HepG2 (cell line): ENCODE results near the gene IKZF3. TPM values are rescaled to one million over a fixed set of nuclear protein-coding genes. Genes with fewer than 3 reads are reported as not detected.
"Not testable (repeated sequence)": the region's sequence is repeated elsewhere in the genome, so short reads cannot be mapped to it uniquely, and the experiment has no call there.

Experiments used
- ATAC-seq: fragments of 200-7000 bp; cut with Tn5 transposase; 3 replicates; pipeline ENCODE4 v1.9.1; 2020; ENCODE audit warnings: mild to moderate bottlenecking, moderate library complexity
- BruUV-seq: library from RNA; stranded (reverse); fragments of 400-500 nt; replicated peaks from 2 replicates; lab custom pipeline; 2021; lab: Mats Ljungman, UMichigan
- CTCF ChIA-PET: fragments of 300-600 bp; formaldehyde crosslinking; extraction: SDS; loops from one replicate; lab custom pipeline; 2021; ENCODE audit warnings: low total read pairs, inconsistent platforms, low intra/inter-chr PET ratio; lab: Yijun Ruan, JAX
- POLR2A ChIA-PET: fragments of 350-600 bp; sonication (Branson Sonifier 250); formaldehyde crosslinking; loops from one replicate; lab custom pipeline; 2020; ENCODE audit warnings: antibody characterized with exemption, inconsistent platforms; lab: Yijun Ruan, JAX
- DNase-seq: peaks from one replicate; pipeline ENCODE4 v3.0.0-alpha.2; 2015; ENCODE audit warnings: low spot score
- FAIRE-seq: peaks from 3 replicates; lab custom pipeline; 2011; peaks lifted over from hg19 to GRCh38; lab: Jason Lieb, UNC
- H2AFZ ChIP-seq: one replicate; pipeline ENCODE4 v1.6.1; 2011; ENCODE audit warnings: low read length, inconsistent platforms
- H3K27ac ChIP-seq: fragments of 300-600 bp; 3 replicates; pipeline ENCODE4 v1.8.0; 2011; ENCODE audit warnings: mixed run types, mild to moderate bottlenecking, mixed read lengths, low read length, inconsistent platforms; ENCODE audit not compliant: insufficient read depth; ENCODE audit errors: extremely low read length
- H3K27me3 ChIP-seq, 2 experiments: fragments of 200-600 bp in 1 of 2; 2 replicates in 1 of 2; 3 replicates in 1 of 2; pipeline versions ENCODE4 v1.6.0 to v1.8.0; 2011; ENCODE audit warnings: low read length in 2 of 2, mild to moderate bottlenecking in 2 of 2, moderate library complexity in 2 of 2, inconsistent platforms in 1 of 2; ENCODE audit not compliant: insufficient read depth in 2 of 2, control insufficient read depth in 1 of 2
- H3K36me3 ChIP-seq, 2 experiments: fragments of 200-600 bp in 1 of 2; replicated peaks in 1 of 2; 2 replicates in 1 of 2; 3 replicates in 1 of 2; pipeline versions ENCODE4 v1.5.1 to v1.8.0; 2011; ENCODE audit warnings: low read length in 2 of 2, inconsistent platforms in 1 of 2; ENCODE audit not compliant: insufficient read depth in 2 of 2, control insufficient read depth in 1 of 2
- H3K4me1 ChIP-seq: 2 replicates; pipeline ENCODE4 v1.5.1; 2012; ENCODE audit warnings: low read length, inconsistent platforms; ENCODE audit not compliant: insufficient read depth
- H3K4me2 ChIP-seq: 2 replicates; pipeline ENCODE4 v1.6.0; 2011; ENCODE audit warnings: low read depth, low read length, inconsistent platforms
- H3K4me3 ChIP-seq, 3 experiments: fragments of 200-600 bp in 1 of 3; sonication (generic), shearing (Covaris generic) in 1 of 3; replicated peaks in 1 of 3; 2 replicates each; pipeline ENCODE4 v1.5.1; 2011 to 2016; ENCODE audit warnings: low read length in 3 of 3, inconsistent platforms in 2 of 3, low read depth in 2 of 3, mild to moderate bottlenecking in 2 of 3, control low read depth in 1 of 3, mixed read lengths in 1 of 3; ENCODE audit not compliant: insufficient read depth in 1 of 3
- H3K79me2 ChIP-seq: one replicate; pipeline ENCODE4 v1.6.1; 2011; ENCODE audit warnings: low read length, inconsistent platforms; ENCODE audit not compliant: insufficient read depth
- H3K9ac ChIP-seq: 2 replicates; pipeline ENCODE4 v1.6.0; 2011; ENCODE audit warnings: mild to moderate bottlenecking, low read depth, low read length, inconsistent platforms; ENCODE audit not compliant: insufficient read depth
- H3K9me3 ChIP-seq: 2 replicates; pipeline ENCODE4 v1.5.1; 2012; ENCODE audit warnings: mild to moderate bottlenecking, low read length
- H4K20me1 ChIP-seq: 2 replicates; pipeline ENCODE4 v1.6.0; 2011; ENCODE audit warnings: inconsistent platforms, mild to moderate bottlenecking, low read length, moderate library complexity; ENCODE audit not compliant: insufficient read depth
- HBP1 ChIP-seq: IDR thresholded peaks from 2 replicates; pipeline ENCODE4 v1.6.1; 2016; ENCODE audit warnings: low read depth, control low read depth
- REL ChIP-seq: sonication (generic); formaldehyde crosslinking; conservative IDR thresholded peaks from 2 replicates; pipeline ENCODE4 v1.8.0; 2022; ENCODE audit warnings: mild to moderate bottlenecking, missing genetic modification reagents, moderate library complexity
- ZBTB33 ChIP-seq: sonication (generic); formaldehyde crosslinking; IDR thresholded peaks from 2 replicates; pipeline ENCODE4 v1.4.0; 2020; ENCODE audit warnings: missing genetic modification reagents
- ZNF337 ChIP-seq: sonication (generic); formaldehyde crosslinking; IDR thresholded peaks from 2 replicates; pipeline ENCODE4 v1.5.1; 2020; ENCODE audit warnings: missing genetic modification reagents, low read depth, mild to moderate bottlenecking, borderline replicate concordance
- ZNF460 ChIP-seq: sonication (generic); formaldehyde crosslinking; IDR thresholded peaks from 2 replicates; pipeline ENCODE4 v1.5.1; 2020; ENCODE audit warnings: missing genetic modification reagents, mild to moderate bottlenecking, borderline replicate concordance
- WGBS: methylation state at CpG from one replicate; pipeline ENCODE4 v1.1.6; 2017; ENCODE audit warnings: low lambda C conversion rate; 5-methylcytosine and 5-hydroxymethylcytosine counted together
- in situ Hi-C: cut with HindIII; loops from 2 replicates; pipeline ENCODE4 v1.10.0; 2017; ENCODE audit warnings: low pct_unique_long_range_greater_than_20kb; ENCODE audit not compliant: extremely low pct_ligation_motif_present
- intact Hi-C: fragments of 100-400 bp; cut with micrococcal nuclease; formaldehyde crosslinking; loops from one replicate; pipeline ENCODE4 v1.10.0; 2022; ENCODE audit not compliant: unreplicated experiment
- polyA plus RNA-seq, 8 experiments: library from polyadenylated mRNA; depleted of rRNA in 3 of 8; stranded (reverse) in 7 of 8; unstranded in 1 of 8; fragments of >200 nt; fragmentation: Illumina TruSeq in 4 of 8; extraction: Trizol in 4 of 8; gene quantifications; 2 replicates each; pipeline versions ENCODE4 v1.2.1 to v1.2.3, GENCODE V29; 2011 to 2016; ENCODE audit warnings: low read depth in 4 of 8, missing spikeins in 1 of 8, mixed read lengths in 1 of 8; ENCODE audit not compliant: insufficient read depth in 1 of 8
- total RNA-seq, 5 experiments: library from RNA; depleted of rRNA; stranded (reverse); fragments of >200 nt; fragmentation: Illumina TruSeq; extraction: Trizol; gene quantifications; 2 replicates each; pipeline ENCODE4 v1.2.3, GENCODE V29; 2016; ENCODE audit warnings: low read depth in 1 of 5
- TF ChIP-seq, protein P1 (sequence below): sonication (generic); formaldehyde crosslinking; IDR thresholded peaks from 2 replicates; pipeline ENCODE4 v1.5.0; 2020; ENCODE audit warnings: mild to moderate bottlenecking, missing genetic modification reagents, moderate library complexity
- TF ChIP-seq, protein P2 (sequence below), 2 experiments: fragments of 450-650 bp in 1 of 2; sonication (generic) in 1 of 2; formaldehyde crosslinking; IDR thresholded peaks; 2 replicates each; pipeline versions ENCODE4 v1.5.0 to v1.8.0; 2020 to 2022; ENCODE audit warnings: mild to moderate bottlenecking in 1 of 2, missing genetic modification reagents in 1 of 2

IKZF3 gene
- total and polyA plus RNA-seq, 2 of the 13 experiments (the other 11 are each of a cell fraction or from before 2014, with no cell fraction given) = not detected

GRCh38 chr17:39902027-39902426, 37.9 kb upstream of the IKZF3 start:
- H3K4me1 ChIP-seq = peaks cover 24% of the 10 kb centered on the region
- H3K79me2 ChIP-seq, H3K9ac ChIP-seq, BruUV-seq, H3K4me2 ChIP-seq, H3K27me3 ChIP-seq, H2AFZ ChIP-seq, DNase-seq, FAIRE-seq, H3K4me3 ChIP-seq, CTCF ChIA-PET, intact Hi-C loops, H4K20me1 ChIP-seq, H3K9me3 ChIP-seq, H3K27ac ChIP-seq, in situ Hi-C loops, H3K36me3 ChIP-seq, ATAC-seq: not testable (repeated sequence)
- TF ChIP-seq ZNF460 (CRISPR knock-in tag) (peak; percentile 52; the same call in 1 of the 2 replicates), ZBTB33 (CRISPR knock-in tag) (peak; percentile 79)
- WGBS = 90% methylated on average over 2 of the region's 2 CpGs
- POLR2A ChIA-PET = interaction anchor here (1.4 kb wide), 1 partner anchor 24 kb away, joined by 4 read pairs; no protein-coding TSS in a partner anchor

DNA sequence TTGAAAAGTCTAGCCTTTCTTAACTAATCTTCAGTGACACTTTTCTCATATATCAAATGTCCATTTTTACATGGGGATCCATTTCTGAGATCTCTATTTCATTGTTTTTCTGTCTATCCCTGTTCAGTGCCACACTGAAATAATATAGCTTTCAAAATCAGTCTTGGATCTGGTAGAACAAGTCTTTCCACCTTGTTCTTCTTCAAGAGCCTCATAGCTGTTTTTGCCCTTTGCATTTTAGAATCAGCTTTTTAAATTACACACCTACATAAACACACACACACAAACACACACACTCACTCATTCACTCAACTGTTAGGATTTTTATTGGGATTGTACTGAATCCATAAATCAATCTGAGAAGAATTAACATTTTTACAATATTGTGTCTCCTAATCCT, 35.1 kb upstream of the IKZF3 start:
- Histone ChIP-seq H2AFZ (no peak overlapping the region), H3K9me3 (no peaks in the 10 kb centered on the region), H3K27me3 (no peaks in the 10 kb centered on the region; a peak in 1 of 5 replicates), H3K36me3 (no peaks in the 10 kb centered on the region), H3K27ac (no peak overlapping the region), H3K4me2 (no peak overlapping the region), H3K4me1 (peaks cover 8% of the 10 kb centered on the region), H4K20me1 (no peaks in the 10 kb centered on the region), H3K4me3 (no peak overlapping the region), H3K9ac (no peak overlapping the region), H3K79me2 (no peaks in the 10 kb centered on the region)
- no TSS peak for BruUV-seq
- in situ Hi-C loops (no loop called here), intact Hi-C loops (no loop called here)
- no peak for ATAC-seq
- no peak for DNase-seq
- TF ChIP-seq ZNF337 = no peak
- no peak for TF ChIP-seq REL (CRISPR knock-in tag)
- TF ChIP-seq, protein P1, sequence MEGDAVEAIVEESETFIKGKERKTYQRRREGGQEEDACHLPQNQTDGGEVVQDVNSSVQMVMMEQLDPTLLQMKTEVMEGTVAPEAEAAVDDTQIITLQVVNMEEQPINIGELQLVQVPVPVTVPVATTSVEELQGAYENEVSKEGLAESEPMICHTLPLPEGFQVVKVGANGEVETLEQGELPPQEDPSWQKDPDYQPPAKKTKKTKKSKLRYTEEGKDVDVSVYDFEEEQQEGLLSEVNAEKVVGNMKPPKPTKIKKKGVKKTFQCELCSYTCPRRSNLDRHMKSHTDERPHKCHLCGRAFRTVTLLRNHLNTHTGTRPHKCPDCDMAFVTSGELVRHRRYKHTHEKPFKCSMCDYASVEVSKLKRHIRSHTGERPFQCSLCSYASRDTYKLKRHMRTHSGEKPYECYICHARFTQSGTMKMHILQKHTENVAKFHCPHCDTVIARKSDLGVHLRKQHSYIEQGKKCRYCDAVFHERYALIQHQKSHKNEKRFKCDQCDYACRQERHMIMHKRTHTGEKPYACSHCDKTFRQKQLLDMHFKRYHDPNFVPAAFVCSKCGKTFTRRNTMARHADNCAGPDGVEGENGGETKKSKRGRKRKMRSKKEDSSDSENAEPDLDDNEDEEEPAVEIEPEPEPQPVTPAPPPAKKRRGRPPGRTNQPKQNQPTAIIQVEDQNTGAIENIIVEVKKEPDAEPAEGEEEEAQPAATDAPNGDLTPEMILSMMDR (CRISPR knock-in tag) = no peak
- no peak for TF ChIP-seq HBP1
- TF ChIP-seq, protein P2, sequence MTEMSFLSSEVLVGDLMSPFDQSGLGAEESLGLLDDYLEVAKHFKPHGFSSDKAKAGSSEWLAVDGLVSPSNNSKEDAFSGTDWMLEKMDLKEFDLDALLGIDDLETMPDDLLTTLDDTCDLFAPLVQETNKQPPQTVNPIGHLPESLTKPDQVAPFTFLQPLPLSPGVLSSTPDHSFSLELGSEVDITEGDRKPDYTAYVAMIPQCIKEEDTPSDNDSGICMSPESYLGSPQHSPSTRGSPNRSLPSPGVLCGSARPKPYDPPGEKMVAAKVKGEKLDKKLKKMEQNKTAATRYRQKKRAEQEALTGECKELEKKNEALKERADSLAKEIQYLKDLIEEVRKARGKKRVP (CRISPR knock-in tag; IDR thresholded peaks at IDR 0.05) = no peak
- CTCF ChIA-PET = no interaction called here
- FAIRE-seq = no peak
- POLR2A ChIA-PET = interaction anchor here (0.7 kb wide), 1 partner anchor 25 kb away, joined by 3 read pairs; no protein-coding TSS in a partner anchor
